ENCODE data around the gene KCNH4.

- TF ChIP-seq CTCF (IDR thresholded peaks at IDR 0.05) (peak; percentile 40 to 90 (median 81)), POLR2A (IDR thresholded peaks at IDR 0.05) (no peak), EP300 (IDR thresholded peaks at IDR 0.05) (no peak)
Observed at GRCh38 chr17:42183741-42184711, 3.1 kb upstream of the KCNH4 start.

Measured in ovary (tissue), 3 donors.